HG03108 (cell line): Measurements from ENCODE around the gene LEMD2.
A peak's percentile ranks its signal among the peaks of the same experiment; 100 is the strongest.
"Not testable (repeated sequence)": the region's sequence is repeated elsewhere in the genome, so short reads cannot be mapped to it uniquely, and the experiment has no call there.

ENCODE experiments used
- ATAC-seq: cut with Tn5 transposase; IDR thresholded peaks from one replicate; pipeline ENCODE4 v1.9.1; 2021; ENCODE audit warnings: moderate library complexity; ENCODE audit not compliant: unreplicated experiment

LEMD2 gene

DNA sequence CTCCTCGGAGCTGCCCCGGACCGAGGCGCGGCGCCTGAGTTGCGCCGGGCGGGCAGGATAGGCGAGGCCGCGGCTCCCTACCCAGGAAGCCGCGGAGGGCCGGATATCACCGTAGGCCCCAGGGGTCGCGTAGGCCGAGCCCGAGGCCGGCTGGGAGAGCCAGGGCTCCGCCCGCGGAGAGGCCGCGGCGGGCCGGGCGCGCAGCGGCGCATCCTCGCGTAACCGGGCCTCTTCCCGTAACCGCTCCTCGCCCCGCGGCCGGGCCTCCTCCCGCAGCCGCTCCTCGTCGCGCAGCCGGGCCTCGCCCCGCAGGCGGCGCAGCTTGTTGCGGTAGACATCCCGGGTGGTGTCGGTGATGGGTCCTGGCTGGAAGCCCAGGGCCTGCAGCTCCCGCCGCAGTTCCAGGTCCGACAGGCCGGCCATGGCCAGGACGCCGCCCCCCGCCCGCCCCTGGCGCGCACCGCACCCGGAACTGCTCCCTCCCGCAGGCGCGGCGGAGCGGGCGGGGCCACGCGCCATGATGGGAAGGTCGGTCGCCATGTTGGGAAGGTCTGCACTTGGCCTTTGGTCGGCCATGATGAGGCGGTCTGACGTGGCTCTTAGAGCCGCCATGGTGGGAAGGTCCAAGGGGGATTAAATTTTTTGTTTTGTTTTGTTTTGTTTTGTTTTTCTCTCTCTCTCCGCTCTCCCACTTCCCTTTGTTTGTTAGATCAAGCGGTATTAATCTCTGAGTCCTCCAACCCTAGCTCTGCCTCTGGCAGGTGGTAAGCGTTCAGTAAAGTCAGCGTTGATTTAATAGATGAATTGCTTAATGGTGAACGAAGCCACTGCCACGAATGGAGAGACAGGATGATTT lies at the start of gene LEMD2:
TSS of gene LEMD2 (minus strand) at position 437 of the 856 bp plus-strand sequence. CDS start at position 423, 14 bp downstream.
- ATAC-seq = peak; percentile 72

DNA sequence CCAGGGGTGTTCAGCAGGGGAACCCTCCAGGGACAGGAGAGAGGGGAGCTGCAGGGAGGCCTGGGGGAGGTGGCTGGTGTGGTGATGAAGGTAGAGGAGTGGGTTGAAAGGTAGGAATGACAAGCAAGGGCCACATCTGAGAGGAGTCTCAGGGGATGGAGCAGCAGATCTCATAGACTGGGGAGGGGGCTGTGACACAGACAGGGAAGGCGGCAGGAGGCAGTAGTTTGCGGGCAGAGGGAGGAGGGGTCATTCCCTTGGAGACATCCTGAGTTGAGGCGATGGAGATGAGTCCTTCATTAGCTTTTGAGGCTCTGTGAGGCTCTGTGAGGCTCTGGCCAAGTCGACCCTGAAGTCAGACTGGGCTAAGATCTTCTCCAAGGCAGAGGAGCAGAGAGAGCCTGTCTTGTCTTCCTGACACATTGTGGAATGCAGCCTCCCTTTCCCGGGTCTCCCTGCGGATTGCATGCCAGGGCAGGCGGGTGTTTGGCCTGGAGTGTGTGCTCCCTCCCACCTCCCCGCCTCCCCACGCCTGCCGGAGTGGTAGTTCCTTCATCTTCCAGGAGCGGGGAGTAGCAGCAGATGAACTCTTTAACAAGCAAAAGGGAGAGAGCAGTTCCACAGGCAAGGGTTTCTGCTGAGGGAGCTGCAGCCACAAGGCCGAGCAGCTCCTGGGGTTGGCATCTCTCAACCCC lies 49.2 kb upstream of the LEMD2 start:
- ATAC-seq = no peak

DNA sequence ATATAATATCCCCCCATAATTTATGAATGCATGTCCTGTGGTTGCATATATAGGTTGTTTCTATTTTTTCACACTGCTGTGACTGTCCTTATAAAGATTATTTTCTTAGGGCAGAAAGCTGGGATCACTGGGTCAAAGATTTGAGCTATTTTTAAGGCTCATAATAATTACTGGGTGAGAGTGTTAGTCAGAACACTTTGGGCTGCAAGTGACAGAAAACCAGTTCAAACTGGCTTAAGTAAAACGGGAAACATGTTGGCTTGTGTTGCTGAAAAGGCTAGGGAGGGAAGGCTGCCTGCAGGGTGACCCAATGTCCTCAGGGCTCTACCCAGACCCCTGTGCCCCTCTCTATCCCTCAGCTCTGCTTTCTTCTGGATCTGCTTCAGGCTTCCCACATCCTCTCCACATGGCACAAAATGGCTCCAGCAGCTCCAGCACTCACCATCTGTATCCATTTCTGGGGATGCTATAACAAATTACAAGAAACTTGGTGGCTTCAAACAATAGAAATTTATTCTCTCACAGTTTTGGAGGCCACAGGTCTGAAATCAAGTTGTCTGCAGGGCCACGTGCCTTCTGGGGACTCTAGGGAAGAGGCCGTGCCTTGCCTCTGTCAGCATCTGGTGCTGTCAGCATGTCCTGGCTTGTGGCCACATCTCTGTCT lies 48.0 kb upstream of the LEMD2 start:
- ATAC-seq = no peak

DNA sequence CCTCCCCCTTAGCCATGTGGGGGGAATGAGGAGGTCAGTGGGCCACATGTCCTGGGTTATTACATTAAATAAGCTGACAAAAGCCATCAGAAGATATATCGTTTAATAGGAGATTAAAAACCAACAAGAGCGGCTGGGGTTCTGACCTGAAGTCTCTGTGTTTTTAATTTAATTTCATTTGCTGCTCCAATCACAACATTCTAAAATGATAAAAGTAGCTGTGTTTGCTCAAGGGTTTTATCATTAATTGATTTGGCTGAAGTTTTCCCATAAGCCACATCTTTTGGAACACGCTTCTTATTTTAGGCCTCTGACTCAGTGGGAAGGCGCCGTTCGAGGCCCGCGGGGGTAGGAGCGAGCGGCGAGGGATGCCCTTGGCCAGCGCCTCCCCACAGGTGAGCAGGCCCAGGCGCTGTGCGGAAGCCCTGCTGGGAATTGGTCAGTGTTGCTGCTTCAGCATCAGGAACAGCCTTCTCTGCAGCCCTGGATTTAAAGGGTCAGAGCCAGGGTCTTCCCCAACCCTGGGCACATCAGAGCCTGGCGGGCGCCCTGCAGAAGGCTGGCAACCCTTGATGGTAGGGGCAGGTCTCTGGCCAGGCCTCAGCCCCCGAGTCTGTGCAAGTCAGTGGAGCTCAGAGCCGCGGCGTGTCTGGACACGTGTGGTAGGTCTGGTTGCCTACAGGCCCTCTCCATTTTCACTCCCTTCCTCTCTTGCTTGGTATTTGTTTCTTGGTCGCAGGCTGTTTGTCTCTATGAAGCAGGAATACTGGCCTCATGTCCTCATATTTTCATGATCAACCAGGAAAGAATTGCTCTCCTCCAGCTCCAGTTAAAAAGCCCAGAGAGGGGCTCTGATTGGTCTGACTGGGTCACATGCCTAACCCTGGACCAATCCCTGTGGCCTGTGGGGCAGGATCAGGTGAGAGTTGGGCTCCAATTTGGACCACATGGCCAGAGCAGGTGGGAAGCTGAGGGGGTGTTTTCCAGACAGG lies 45.8 kb upstream of the LEMD2 start:
- no peak for ATAC-seq

DNA sequence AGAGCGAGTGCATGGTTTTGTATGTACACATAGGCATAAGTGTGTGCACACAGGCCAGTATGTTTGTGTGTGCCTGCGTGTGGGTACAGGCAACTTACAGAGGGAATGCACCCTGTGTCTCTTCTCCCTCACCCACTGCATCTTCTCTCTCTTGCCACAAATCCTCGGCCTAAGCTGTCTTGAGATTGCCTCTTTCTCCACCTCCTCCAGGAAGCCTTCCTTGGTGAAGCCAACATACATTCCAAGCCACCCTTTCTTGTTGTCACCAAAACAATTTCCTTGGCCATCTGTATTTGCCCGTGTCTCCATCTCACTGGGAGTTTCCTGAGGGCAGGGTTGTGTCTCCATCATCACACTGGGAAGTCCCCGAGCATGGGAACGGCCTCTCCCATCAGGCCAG lies 44.7 kb upstream of the LEMD2 start:
- ATAC-seq = no peak

DNA sequence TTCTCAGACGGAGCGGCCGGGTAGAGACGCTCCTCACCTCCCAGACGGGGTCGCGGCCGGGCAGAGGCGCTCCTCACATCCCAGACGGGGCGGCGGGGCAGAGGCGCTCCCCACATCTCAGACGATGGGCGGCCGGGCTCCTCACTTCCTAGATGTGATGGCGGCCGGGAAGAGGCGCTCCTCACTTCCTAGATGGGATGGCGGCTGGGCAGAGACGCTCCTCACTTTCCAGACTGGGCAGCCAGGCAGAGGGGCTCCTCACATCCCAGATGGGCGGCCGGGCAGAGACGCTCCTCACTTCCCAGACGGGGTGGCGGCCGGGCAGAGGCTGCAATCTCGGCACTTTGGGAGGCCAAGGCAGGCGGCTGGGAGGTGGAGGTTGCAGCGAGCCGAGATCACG lies 43.9 kb upstream of the LEMD2 start:
- not testable (repeated sequence) for ATAC-seq

DNA sequence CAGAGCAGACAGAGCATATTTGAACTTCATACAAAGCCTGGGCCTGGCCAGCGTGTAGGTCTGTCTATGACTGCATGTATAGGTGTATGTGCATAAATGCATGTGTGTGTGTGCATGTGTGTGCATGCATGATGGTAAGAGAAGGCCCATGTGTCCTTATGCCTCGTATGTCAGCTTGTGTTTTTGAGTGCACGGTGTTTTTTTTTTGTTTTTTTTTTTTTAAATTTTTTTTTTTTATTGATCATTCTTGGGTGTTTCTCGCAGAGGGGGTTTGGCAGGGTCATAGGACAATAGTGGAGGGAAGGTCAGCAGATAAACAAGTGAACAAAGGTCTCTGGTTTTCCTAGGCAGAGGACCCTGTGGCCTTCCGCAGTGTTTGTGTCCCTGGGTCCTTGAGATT lies 42.8 kb upstream of the LEMD2 start:
- ATAC-seq = not testable (repeated sequence)

DNA sequence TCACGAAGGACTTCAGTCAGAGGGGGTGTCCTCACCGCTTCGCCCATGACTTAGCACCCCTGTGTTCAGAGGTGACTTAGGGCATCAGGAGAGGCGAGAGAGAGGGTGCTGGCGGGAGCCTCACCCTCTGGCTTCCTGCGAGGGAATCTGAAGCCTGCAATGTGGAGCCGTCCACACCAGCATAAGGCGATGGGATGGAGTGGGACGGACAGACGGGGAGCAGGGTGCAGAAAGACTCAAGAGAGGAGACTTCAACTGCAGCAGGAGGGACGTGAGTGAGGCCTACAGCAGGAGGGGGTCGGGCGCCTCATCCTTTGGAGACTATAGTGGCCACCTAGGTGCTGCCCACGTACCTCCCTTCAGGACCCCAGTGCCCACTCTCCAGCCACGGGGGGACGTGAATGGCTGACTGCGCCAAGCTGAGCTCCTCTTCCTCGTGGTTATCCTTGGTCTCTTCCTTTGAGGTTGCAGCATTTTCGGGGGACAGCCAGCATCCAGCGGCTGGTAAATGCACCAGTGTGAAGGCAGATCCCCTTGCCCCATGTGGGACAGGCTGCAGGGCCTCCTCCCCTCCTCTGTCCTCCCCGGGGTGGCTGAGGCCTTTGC lies 41.8 kb upstream of the LEMD2 start:
- no peak for ATAC-seq

DNA sequence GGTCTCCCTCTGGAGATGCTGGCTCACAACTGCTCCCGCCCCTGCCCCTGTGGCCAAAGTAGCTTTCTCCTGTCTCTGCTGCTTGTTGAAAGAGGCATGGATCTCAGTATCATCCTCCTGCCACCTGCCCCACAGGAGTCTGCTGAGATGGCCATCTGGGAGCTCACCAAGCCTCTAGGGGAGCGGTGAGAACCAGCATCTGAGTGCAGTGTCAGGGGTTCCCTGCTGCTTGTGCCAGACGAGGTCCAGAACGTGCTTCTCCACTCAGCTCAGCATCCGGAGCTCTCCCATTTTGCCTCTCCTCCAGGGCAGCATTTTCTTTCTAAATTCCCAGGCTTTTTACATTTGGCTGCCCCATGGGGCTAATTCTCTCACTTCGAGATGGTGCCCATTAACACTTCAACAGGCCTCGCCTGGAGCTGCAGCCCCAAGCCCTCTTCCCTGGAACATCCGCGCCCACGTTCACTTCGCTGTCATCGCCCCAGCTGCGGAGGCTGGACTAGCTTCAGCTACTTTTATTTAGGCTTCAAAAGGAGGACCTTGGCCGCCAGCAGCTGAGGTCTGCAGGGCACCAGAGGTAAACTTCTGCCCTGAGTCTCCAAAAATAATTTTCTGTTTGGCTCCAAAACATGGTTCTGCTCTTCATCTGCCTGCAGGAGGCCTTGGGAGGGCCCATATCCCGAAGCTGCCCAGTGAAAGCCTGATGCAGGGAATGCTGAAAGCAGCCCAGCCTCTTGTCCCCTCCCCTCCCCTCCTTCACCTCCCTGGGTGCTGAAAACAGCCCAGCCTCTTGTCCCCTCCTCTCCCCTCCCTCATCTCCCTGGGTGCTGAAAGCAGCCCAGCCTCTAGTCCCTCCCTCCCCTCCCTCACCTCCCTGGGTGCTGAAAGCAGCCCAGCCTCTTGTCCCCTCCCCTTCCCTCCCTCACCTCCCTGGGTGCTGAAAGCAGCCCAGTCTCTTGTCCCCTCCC lies 40.1 kb upstream of the LEMD2 start:
- no peak for ATAC-seq

DNA sequence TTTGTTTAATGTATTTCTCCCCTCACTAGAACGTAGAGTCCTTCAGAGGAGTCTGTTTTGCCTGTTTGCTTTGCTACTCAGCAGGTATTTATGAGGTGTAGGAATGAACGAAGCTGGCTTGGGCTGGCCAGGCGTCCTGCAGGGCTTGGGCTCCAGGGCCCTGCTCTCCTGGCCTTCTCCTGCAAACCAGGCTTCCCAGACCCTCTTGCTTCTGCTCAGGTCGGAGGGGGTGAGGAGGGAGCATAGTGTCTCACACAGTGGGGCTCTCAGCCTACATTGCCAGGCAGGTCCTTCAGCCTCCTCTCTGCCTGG lies 39.5 kb upstream of the LEMD2 start:
- ATAC-seq = no peak

DNA sequence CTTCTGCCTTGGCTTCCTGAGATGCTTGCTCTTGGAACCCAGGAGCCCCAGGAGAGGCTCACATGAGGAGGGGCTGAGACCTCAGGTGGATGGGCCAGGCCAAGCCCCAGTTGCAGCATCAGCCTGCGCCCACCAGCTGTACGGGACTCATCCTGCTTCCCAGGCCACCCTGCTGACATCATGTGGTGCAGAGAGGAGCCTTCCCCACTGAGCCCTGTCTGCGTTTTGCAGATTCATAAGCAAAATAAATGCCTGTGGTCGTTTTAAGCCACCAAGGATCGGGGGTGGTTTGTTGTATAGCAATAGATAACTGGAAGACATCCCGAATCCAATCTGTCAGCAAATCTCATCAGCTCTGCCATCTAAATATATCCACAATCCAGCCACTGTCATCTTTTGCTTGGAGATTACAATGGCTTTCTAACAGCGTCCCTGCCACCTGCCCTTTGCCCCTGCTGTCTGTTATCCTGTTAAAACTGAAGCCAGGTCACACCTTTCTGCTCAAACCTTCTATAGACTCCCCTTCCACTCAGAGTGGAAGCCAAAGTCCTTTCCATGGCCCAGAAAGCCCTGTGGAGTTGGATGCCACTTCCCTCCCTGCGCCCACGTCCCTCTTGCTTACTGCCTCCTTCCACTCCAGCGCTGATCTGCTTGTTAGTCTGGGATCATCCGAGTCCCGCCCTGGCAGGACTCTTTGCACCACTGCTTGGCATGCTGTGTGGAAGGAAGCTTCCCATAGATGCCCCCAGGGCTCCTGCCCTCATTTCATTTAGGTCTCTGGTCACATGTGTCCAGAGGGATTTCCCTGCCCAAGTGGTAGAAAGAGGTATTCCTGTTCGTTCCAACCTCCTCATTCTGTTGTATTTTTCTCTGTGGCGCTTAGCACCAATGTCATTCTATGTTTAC lies 38.9 kb upstream of the LEMD2 start:
- ATAC-seq = no peak

DNA sequence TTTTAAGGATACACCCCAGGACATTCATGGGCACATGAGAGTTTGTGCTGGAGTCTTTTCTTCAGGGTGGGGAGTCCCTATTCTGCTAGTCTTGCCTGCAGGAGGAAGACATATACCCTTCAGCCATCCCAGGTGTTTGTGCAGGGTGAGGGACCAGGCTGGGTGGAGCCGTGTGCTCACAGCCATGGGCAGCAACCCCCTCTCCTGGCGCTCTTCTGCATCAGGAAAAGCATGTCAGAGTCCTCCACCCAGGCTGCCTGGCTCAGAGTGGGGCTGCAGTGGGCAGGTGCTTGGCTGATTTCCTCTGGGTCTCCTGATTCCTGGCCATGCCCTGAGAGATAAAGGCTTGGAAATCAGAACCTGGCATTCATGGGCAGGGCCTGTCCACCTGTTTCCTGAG lies 37.6 kb upstream of the LEMD2 start:
- ATAC-seq = no peak

DNA sequence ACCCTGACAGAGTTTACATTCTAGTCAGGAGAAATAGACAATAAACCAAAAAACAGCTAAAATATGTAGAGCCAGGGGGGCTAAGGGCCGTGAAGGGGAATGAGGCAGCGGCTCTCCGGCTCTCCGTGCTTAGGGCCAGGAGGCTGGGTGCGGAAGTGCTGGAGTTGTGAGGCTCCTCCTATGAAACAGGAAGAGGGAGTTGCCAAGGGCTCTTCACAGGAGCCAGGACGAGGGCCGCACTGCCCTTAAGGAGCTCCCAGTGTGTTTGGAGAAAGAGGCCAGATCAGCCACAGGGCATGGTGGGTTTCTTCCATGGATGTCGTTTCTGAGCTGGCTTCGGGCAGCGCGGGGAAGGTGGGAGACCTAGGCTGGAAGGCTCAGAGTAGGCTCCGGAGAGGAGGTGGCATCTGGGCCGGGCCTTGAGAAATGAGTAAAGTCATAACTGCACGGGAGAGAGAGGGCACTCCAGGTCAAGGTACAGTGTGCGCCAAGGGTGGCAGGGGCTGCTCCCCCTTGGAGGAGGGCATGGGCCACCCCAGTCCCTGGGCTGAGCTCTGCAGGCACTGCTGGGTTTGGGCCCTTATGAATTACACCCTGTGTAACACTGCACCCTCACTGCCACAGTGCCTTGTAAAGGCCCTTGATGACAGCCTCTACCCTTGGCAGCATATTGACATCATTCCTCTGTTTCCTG lies 35.7 kb upstream of the LEMD2 start:
- ATAC-seq = no peak

DNA sequence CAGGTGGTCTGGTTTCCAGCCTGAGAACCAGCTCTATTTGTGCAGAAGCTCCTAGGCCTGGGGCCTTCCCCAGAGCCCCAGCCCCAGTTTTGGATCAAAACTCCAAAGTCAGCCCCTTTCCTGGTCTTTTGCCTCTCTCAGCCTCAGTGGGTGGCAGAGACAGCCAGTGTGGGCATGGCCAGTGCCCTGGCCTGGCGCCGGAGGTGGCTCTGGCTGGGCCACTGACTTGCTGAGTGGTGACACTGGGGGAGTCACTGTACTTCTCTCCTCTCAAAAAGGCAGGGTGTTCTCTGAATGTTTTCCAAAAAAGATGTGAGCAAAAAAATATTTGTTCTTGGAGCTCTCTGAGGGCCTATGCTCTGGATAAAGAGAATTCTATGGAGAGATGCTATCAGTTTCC lies 34.9 kb upstream of the LEMD2 start:
- no peak for ATAC-seq

DNA sequence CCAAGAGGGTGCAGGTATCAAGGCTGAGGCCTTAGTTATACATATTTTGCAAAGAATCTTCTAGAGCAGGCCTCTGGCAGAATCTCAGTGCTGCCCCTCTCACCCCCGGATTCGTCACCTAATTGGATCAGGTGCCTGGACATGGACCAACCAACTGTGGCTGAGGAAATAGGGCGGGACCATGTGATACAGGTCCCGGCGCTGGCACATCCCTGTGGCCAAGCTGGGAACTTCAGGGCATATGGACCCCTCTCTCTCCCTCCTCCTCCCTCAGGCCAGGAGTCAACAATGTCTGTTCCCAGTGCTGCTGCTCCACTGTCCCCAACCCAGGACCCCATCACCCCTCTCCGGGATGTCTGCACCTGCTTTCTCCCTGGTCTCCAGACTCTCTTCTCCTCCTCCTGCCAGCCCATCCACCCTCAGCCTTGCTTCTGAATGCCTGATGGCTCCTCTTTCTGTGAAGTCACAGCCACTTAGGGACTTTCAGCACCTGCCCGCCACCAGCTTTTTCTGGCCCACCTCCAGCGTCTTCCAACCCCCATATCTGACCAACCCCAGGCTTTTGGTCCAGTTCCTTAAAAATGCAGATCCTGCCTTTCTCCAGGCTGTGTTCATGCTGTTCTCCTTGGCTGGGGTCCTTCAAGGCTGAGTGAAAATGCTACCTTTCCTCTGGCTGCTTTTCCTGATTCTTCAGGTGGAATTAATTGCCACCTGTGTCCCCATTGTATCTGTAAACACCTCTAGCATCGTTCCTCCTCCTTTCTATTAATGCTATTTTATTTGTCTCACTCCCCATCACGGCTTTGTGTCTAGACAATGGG lies 33.9 kb upstream of the LEMD2 start:
- no peak for ATAC-seq

DNA sequence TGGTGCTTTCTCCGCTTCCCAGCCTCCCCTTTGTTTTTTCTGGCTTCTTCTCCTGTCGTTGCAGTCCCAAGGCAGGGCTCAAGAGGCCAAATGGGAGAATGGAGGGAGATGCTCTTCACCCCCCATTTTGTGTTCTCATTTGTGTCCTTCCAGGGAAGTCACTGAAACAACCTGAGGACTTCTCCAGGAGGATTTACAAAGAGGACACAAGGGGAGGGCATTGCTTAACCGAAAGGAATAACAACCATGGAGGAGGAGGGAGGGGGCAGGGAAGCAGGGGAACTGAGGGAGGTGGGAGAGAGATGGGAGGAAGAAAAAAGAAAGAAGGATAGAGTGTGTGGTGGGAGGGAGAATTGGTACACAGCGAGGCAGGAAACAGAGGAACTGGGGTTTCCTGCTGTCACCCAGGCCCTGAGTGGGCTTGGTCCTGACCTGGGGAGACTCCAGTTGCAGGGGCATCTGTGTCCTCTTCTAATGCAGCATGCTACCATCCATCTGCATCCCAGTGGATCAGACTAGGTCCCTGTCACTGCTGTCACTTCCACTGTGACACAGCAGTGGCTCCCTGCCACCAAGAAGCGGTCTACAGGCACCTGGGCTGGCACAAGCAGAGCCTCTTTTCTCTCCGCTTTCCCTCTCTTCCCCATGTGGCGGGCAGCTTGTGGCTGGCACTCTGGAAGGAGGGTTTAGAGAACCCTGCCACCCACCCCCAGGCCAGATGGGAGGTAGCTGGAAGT lies 32.0 kb upstream of the LEMD2 start:
- no peak for ATAC-seq
